Cardiac muscle cell (in vitro differentiated cells and primary cell): ENCODE data around the gene EXTL1. TPM values are rescaled to one million over a fixed set of nuclear protein-coding genes. Genes with fewer than 3 reads are reported as not detected.
A peak's percentile ranks its signal among the peaks of the same experiment; 100 is the strongest.

Experiments used
- DNase-seq, 2 donors: peaks; one replicate each; pipeline versions ENCODE4 v3.0.0 to v3.0.0-alpha.2; 2010 to 2017; ENCODE audit warnings: low read depth in 1 of 2, low spot score in 1 of 2
- H3K27ac ChIP-seq: fragments of 200-600 bp; sonication (generic); 2 replicates; pipeline ENCODE4 v1.5.1; 2016
- H3K27me3 ChIP-seq: fragments of 200-600 bp; sonication (generic); 2 replicates; pipeline ENCODE4 v1.6.0; 2016; ENCODE audit warnings: control low read depth
- H3K36me3 ChIP-seq: fragments of 200-600 bp; sonication (generic); 2 replicates; pipeline ENCODE4 v1.5.1; 2016; ENCODE audit warnings: control low read depth
- H3K4me1 ChIP-seq: fragments of 200-600 bp; sonication (generic); 2 replicates; pipeline ENCODE4 v1.8.1; 2017; ENCODE audit warnings: low read depth, mild to moderate bottlenecking, mixed run types
- H3K4me3 ChIP-seq: fragments of 200-600 bp; sonication (generic); 2 replicates; pipeline ENCODE4 v1.5.1; 2016; ENCODE audit warnings: mild to moderate bottlenecking
- H3K9me3 ChIP-seq: fragments of 200-600 bp; sonication (generic); 2 replicates; pipeline ENCODE4 v1.5.1; 2017; ENCODE audit warnings: low read depth, mild to moderate bottlenecking, control low read depth
- polyA plus RNA-seq: library from polyadenylated mRNA; unstranded; fragments of >200 nt; fragmentation: Nextera tagmentation; extraction: Ambion mirVana; gene quantifications from 2 replicates; pipeline ENCODE4 v1.2.1, GENCODE V29; 2016
- total RNA-seq: library from RNA; depleted of rRNA; stranded (reverse); fragments of >200 nt; gene quantifications from 2 replicates; pipeline ENCODE4 v1.2.3, GENCODE V29; 2016
- TF ChIP-seq, protein P1 (sequence below): IDR thresholded peaks from 2 replicates; pipeline ENCODE4 v1.5.1; 2012; ENCODE audit warnings: low read depth, mild to moderate bottlenecking, low read length

Gene EXTL1
- total and polyA plus RNA-seq, 2 experiments from 2014 or later, result 10.0 to 10.1 TPM

- Histone ChIP-seq H3K27me3 (no peaks in the 10 kb centered on the region), H3K36me3 (no peaks in the 10 kb centered on the region), H3K9me3 (no peaks in the 10 kb centered on the region), H3K27ac (no peak overlapping the region), H3K4me1 (peaks cover 32% of the 10 kb centered on the region), H3K4me3 (no peak overlapping the region)
- TF ChIP-seq, protein P1, sequence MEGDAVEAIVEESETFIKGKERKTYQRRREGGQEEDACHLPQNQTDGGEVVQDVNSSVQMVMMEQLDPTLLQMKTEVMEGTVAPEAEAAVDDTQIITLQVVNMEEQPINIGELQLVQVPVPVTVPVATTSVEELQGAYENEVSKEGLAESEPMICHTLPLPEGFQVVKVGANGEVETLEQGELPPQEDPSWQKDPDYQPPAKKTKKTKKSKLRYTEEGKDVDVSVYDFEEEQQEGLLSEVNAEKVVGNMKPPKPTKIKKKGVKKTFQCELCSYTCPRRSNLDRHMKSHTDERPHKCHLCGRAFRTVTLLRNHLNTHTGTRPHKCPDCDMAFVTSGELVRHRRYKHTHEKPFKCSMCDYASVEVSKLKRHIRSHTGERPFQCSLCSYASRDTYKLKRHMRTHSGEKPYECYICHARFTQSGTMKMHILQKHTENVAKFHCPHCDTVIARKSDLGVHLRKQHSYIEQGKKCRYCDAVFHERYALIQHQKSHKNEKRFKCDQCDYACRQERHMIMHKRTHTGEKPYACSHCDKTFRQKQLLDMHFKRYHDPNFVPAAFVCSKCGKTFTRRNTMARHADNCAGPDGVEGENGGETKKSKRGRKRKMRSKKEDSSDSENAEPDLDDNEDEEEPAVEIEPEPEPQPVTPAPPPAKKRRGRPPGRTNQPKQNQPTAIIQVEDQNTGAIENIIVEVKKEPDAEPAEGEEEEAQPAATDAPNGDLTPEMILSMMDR, result no peak
- DNase-seq, result no peak
Observed at GRCh38 chr1:25994402-25995150, 27.0 kb upstream of the EXTL1 start.

- peak in 1 of 2 donors; percentile 84 for DNase-seq
- Histone ChIP-seq H3K9me3 (no peaks in the 10 kb centered on the region), H3K4me1 (peaks cover 22% of the 10 kb centered on the region), H3K27me3 (no peaks in the 10 kb centered on the region), H3K4me3 (peak overlapping the region; percentile 50), H3K27ac (peak overlapping the region; percentile 85), H3K36me3 (no peaks in the 10 kb centered on the region)
- TF ChIP-seq, protein P1, result no peak
Observed at GRCh38 chr1:25996966-25997827, 24.4 kb upstream of the EXTL1 start.

DNA sequence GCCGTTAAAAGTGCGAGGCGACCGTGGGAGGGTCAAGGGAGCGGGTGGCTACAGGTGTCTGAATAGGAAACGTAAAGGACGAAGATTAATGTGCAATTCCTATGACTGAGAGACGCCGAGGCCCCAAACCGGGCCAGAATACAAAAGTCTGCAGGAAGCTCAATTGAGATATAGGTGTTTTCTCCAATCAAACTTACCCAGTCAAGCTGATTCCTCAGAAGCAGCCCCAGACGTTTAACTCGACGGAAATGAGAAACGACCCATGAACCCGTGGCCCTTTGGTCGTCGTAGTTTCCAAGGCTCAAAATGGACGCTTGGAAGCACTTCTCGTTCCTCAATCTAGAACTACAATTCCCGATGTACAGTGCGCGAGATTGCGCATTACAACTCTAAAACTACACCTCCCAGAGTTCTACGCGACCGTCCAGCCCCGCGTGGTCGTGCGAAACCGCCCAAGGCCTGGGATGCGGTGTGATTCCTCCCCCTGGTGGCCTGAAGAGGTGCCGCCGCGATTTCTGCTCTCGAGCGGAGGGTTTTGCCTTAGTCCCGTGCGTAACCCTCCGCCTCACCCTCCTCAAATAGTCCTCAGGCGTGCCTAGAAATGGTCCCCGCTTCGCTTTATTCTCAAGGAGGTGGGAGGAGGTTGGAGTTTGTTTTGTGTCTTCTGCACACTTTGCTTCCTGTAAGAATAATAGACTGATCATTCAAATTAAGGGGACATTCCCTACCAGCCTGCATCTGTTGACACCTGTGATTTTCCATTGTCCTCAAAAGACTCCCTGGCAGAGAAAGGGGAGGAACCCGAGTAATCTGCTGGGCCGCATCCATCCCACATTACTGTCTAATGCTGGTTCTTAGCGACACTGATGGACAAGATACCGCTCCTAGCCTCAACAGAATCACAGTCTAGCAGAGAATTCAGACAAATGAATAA, 23.5 kb upstream of the EXTL1 start, which contains the start of gene PAFAH2:
PAFAH2 (minus strand) TSS at position 236 of the 934 bp plus-strand sequence. CDS start 7,247 bp downstream, outside the sequence.
- peak within 1 kb of the TSS; percentile 50 for H3K4me3 ChIP-seq

GRCh38 chr1:25999041-25999800, 22.4 kb upstream of the EXTL1 start:
- H3K36me3 ChIP-seq, result no peaks in the 10 kb centered on the region
- TF ChIP-seq, protein P1, result no peak
- no peak overlapping the region for H3K4me3 ChIP-seq
- H3K9me3 ChIP-seq, result no peaks in the 10 kb centered on the region
- H3K4me1 ChIP-seq, result peaks cover 12% of the 10 kb centered on the region
- H3K27me3 ChIP-seq, result no peaks in the 10 kb centered on the region
- DNase-seq, result no peak
- H3K27ac ChIP-seq, result no peak overlapping the region

More for the DNA sequence above, 23.5 kb upstream of the EXTL1 start, which contains the start of gene PAFAH2:
- no peaks in the 10 kb centered on the region for H3K36me3 ChIP-seq
- H3K9me3 ChIP-seq, result no peaks in the 10 kb centered on the region
- TF ChIP-seq, protein P1, result peak; percentile 97
- peak within 1 kb of the TSS; percentile 85 for H3K27ac ChIP-seq
- no peaks in the 10 kb centered on the region for H3K27me3 ChIP-seq
- peaks cover 21% of the 10 kb centered on the region for H3K4me1 ChIP-seq
- peak; percentile 99 to 100 for DNase-seq
